Measurements from ENCODE around the gene HS3ST1. TPM values are rescaled to one million over a fixed set of nuclear protein-coding genes. Genes with fewer than 3 reads are reported as not detected.

HS3ST1 gene
- total RNA-seq, 4 donors from 2014 or later = 0.05 to 0.36 (median 0.21) TPM; not detected in 1

DNA sequence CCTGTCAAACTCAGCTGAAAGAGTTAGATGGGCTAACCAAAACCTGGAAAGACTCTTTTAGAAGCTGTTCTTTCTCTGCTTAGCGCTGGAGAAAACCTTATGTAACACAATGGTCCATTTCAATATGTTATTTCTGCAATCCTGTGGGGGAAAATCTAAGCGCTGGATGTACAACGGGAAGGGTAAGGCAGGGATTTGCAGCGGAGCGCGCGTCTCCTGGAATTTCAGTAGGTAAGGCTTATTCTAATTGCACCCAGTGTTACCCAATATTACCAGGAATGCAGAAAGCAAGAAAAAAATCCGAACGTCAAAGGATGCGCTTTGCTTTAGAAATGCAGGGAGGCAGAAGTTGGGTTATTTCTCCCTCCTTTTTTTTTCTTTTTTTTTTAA is 2.0 kb downstream of the HS3ST1 start:
- TF ChIP-seq, protein P1, sequence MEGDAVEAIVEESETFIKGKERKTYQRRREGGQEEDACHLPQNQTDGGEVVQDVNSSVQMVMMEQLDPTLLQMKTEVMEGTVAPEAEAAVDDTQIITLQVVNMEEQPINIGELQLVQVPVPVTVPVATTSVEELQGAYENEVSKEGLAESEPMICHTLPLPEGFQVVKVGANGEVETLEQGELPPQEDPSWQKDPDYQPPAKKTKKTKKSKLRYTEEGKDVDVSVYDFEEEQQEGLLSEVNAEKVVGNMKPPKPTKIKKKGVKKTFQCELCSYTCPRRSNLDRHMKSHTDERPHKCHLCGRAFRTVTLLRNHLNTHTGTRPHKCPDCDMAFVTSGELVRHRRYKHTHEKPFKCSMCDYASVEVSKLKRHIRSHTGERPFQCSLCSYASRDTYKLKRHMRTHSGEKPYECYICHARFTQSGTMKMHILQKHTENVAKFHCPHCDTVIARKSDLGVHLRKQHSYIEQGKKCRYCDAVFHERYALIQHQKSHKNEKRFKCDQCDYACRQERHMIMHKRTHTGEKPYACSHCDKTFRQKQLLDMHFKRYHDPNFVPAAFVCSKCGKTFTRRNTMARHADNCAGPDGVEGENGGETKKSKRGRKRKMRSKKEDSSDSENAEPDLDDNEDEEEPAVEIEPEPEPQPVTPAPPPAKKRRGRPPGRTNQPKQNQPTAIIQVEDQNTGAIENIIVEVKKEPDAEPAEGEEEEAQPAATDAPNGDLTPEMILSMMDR (IDR thresholded peaks at IDR 0.05) = no peak
- DNase-seq (ENCODE audit: low spot score in 2 of 2) = no peak
- intact Hi-C loops (cut with DNase I; ENCODE audit: low total_unique reads) = no loop called here
- H3K4me3 ChIP-seq (ENCODE audit: low read depth, poor library complexity, severe bottlenecking) = no peak overlapping the region
- 26 to 34% methylated on average over 10 of the region's 10 CpGs for WGBS, 2 donors

DNA sequence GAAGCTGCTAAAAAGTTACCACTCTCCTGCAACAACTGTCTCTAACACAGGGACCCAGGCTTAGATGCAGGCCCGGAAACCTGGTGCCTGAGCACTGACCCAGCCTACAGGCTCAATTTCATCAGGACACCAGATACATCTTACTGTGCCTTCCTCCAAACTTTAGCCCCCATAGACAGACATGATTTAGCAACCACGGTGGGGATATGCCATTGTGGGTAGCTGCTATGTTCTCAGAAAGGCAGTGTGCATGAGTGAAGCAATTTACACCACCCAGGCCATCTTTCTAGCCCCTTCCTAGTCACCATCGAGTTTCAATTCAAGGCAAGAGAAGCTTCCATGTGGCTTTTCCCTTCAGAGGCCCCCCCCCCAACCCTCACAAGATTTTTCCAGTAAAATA is 2.7 kb downstream of the HS3ST1 start:
- WGBS, 2 donors = 77 to 93% methylated on average over 3 of the region's 3 CpGs
- intact Hi-C loops (cut with DNase I; ENCODE audit: low total_unique reads) = no loop called here
- H3K4me3 ChIP-seq (ENCODE audit: low read depth, poor library complexity, severe bottlenecking) = no peak overlapping the region
- no peak for TF ChIP-seq POLR2A (IDR thresholded peaks at IDR 0.05)
- TF ChIP-seq, protein P1 (IDR thresholded peaks at IDR 0.05) = no peak
- DNase-seq (ENCODE audit: low spot score in 2 of 2) = no peak

DNA sequence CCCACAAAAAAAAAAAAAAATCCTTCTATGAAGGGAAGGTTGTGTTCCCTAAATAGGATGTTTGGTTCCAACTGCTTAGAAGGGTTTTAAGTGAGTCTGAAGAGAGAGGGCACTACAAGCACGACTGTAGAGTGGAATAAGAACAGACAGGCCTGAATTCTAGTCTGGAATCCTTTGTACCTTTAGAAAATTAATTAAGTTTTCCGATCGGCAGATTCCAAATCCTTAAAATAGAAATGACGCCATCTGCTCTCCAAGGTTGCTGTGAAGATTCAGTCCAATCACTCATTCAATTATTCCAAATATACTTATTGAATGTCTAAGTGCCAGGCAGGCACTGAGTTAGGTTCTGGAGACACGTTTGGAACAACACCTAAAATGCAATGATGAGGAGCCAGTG is 3.8 kb downstream of the HS3ST1 start:
- no peak overlapping the region for H3K4me3 ChIP-seq (ENCODE audit: low read depth, poor library complexity, severe bottlenecking)
- no peak for TF ChIP-seq POLR2A (IDR thresholded peaks at IDR 0.05)
- TF ChIP-seq, protein P1 (IDR thresholded peaks at IDR 0.05) = no peak
- no peak for DNase-seq (ENCODE audit: low spot score in 2 of 2)
- intact Hi-C loops (cut with DNase I; ENCODE audit: low total_unique reads) = no loop called here
- 85 to 86% methylated on average over 5 of the region's 5 CpGs for WGBS, 2 donors

GRCh38 chr4:11424000-11424399 is 4.7 kb downstream of the HS3ST1 start:
- no peak for DNase-seq (ENCODE audit: low spot score in 2 of 2)
- 48 to 50% methylated on average over 4 of the region's 4 CpGs for WGBS, 2 donors

GRCh38 chr4:11423465-11423864 is 5.2 kb downstream of the HS3ST1 start:
- intact Hi-C loops (cut with DNase I; ENCODE audit: low total_unique reads) = no loop called here
- no peak for TF ChIP-seq POLR2A (IDR thresholded peaks at IDR 0.05)
- TF ChIP-seq, protein P1 (IDR thresholded peaks at IDR 0.05) = no peak
- 53 to 64% methylated on average over 6 of the region's 6 CpGs for WGBS, 2 donors
- no peak for DNase-seq (ENCODE audit: low spot score in 2 of 2)
- H3K4me3 ChIP-seq (ENCODE audit: low read depth, poor library complexity, severe bottlenecking) = no peak overlapping the region

More at GRCh38 chr4:11424000-11424399, 4.7 kb downstream of the HS3ST1 start:
- intact Hi-C loops (cut with DNase I; ENCODE audit: low total_unique reads) = no loop called here
- no peak for TF ChIP-seq POLR2A (IDR thresholded peaks at IDR 0.05)
- TF ChIP-seq, protein P1 (IDR thresholded peaks at IDR 0.05) = no peak
- no peak overlapping the region for H3K4me3 ChIP-seq (ENCODE audit: low read depth, poor library complexity, severe bottlenecking)

GRCh38 chr4:11421116-11421515 is 7.6 kb downstream of the HS3ST1 start:
- no peak for DNase-seq (ENCODE audit: low spot score in 2 of 2)
- H3K4me3 ChIP-seq (ENCODE audit: low read depth, poor library complexity, severe bottlenecking) = no peak overlapping the region
- intact Hi-C loops (cut with DNase I; ENCODE audit: low total_unique reads) = no loop called here
- 79 to 81% methylated on average over 3 of the region's 3 CpGs for WGBS, 2 donors
- no peak for TF ChIP-seq POLR2A (IDR thresholded peaks at IDR 0.05)
- TF ChIP-seq, protein P1 (IDR thresholded peaks at IDR 0.05) = no peak

Data from lower leg skin (tissue), 4 donors.